H1 (cell line): ENCODE measurements around the gene GALNT18. TPM values are rescaled to one million over a fixed set of nuclear protein-coding genes. Genes with fewer than 3 reads are reported as not detected.

ENCODE experiments used
- CTCF ChIA-PET: fragments of 300-600 bp; sonication (Branson Sonifier 250); formaldehyde crosslinking; loops from one replicate; lab custom pipeline; 2021; ENCODE audit not compliant: partially characterized antibody; lab: Charles Lee
- POLR2A ChIA-PET: fragments of 300-600 bp; sonication (Branson Sonifier 250); formaldehyde crosslinking; loops from one replicate; lab custom pipeline; 2021; ENCODE audit warnings: inconsistent platforms; ENCODE audit not compliant: partially characterized antibody; lab: Charles Lee
- DNase-seq, 2 experiments: peaks; one replicate each; pipeline versions ENCODE4 v3.0.0 to v3.0.0-alpha.2; 2010 to 2022; ENCODE audit warnings: low spot score in 2 of 2, low read depth in 1 of 2, mixed read lengths in 1 of 2
- FAIRE-seq: peaks from 2 replicates; lab custom pipeline; 2011; peaks lifted over from hg19 to GRCh38; lab: Jason Lieb, UNC
- H2AFZ ChIP-seq: 2 replicates; pipeline ENCODE4 v1.8.1; 2012; ENCODE audit warnings: low read length, inconsistent platforms
- H2AK5ac ChIP-seq: 2 replicates; pipeline ENCODE4 v1.6.1; 2013; ENCODE audit warnings: low read depth, low read length
- H2BK120ac ChIP-seq: replicated peaks from 2 replicates; pipeline ENCODE3; 2013; ENCODE audit warnings: low read depth, low read length, inconsistent platforms
- H2BK12ac ChIP-seq: 2 replicates; pipeline ENCODE4 v1.6.1; 2013; ENCODE audit warnings: low read depth, low read length
- H2BK15ac ChIP-seq: 2 replicates; pipeline ENCODE4 v1.6.1; 2013; ENCODE audit warnings: low read length
- H2BK20ac ChIP-seq: 2 replicates; pipeline ENCODE4 v1.6.1; 2013; ENCODE audit warnings: low read length
- H2BK5ac ChIP-seq: 2 replicates; pipeline ENCODE4 v1.6.1; 2013; ENCODE audit warnings: low read depth, low read length
- H3K14ac ChIP-seq: 2 replicates; pipeline ENCODE4 v1.6.1; 2013; ENCODE audit warnings: inconsistent platforms; ENCODE audit not compliant: insufficient read length
- H3K18ac ChIP-seq: 2 replicates; pipeline ENCODE4 v1.6.1; 2013; ENCODE audit warnings: low read length; ENCODE audit errors: extremely low read depth
- H3K23ac ChIP-seq: 2 replicates; pipeline ENCODE4 v1.6.1; 2013; ENCODE audit warnings: inconsistent platforms; ENCODE audit not compliant: insufficient read length
- H3K23me2 ChIP-seq: 2 replicates; pipeline ENCODE4 v1.6.1; 2013; ENCODE audit warnings: low read depth, low read length
- H3K27ac ChIP-seq: 2 replicates; pipeline ENCODE4 v1.6.1; 2011; ENCODE audit warnings: low read depth, low read length, inconsistent platforms
- H3K27me3 ChIP-seq, 4 experiments: replicated peaks in 1 of 4; 1 replicate in 1 of 4; 2 replicates in 3 of 4; pipeline versions ENCODE4 v1.6.1 to v1.8.1; 2011 to 2013; ENCODE audit warnings: low read length in 3 of 4, mild to moderate bottlenecking in 3 of 4, inconsistent platforms in 2 of 4, mixed read lengths in 2 of 4, moderate library complexity in 1 of 4; ENCODE audit not compliant: control insufficient read depth in 3 of 4, insufficient read depth in 3 of 4; ENCODE audit errors: extremely low read depth in 1 of 4
- H3K36me3 ChIP-seq, 4 experiments: 2 replicates each; pipeline versions ENCODE4 v1.6.1 to v1.8.1; 2011 to 2013; ENCODE audit warnings: mild to moderate bottlenecking in 4 of 4, low read length in 3 of 4, moderate library complexity in 2 of 4, control low read depth in 1 of 4, inconsistent platforms in 1 of 4; ENCODE audit not compliant: insufficient read depth in 4 of 4, control insufficient read depth in 2 of 4
- H3K4ac ChIP-seq: replicated peaks from 2 replicates; pipeline ENCODE3; 2013; ENCODE audit warnings: low read length, low read depth, mixed read lengths, inconsistent platforms; ENCODE audit not compliant: insufficient read length
- H3K4me1 ChIP-seq, 4 experiments: replicated peaks in 1 of 4; 1 replicate in 1 of 4; 2 replicates in 3 of 4; pipeline versions ENCODE4 v1.6.1 to v1.8.1; 2011 to 2013; ENCODE audit warnings: low read length in 3 of 4, inconsistent platforms in 2 of 4, mixed read lengths in 1 of 4; ENCODE audit not compliant: insufficient read depth in 4 of 4, control insufficient read depth in 3 of 4
- H3K4me2 ChIP-seq, 2 experiments: 2 replicates each; pipeline versions ENCODE4 v1.6.1 to v1.8.1; 2011 to 2013; ENCODE audit warnings: low read depth in 2 of 2, low read length in 2 of 2, control low read depth in 1 of 2, inconsistent platforms in 1 of 2, mild to moderate bottlenecking in 1 of 2; ENCODE audit not compliant: insufficient read depth in 1 of 2
- H3K4me3 ChIP-seq, 4 experiments: fragments of 200-600, 300-600 bp in 1 of 4; sonication (generic), shearing (Covaris generic), sonication (Bioruptor Twin) in 1 of 4; 2 replicates each; pipeline versions ENCODE4 v1.5.1 to v1.8.1; 2011 to 2016; ENCODE audit warnings: low read length in 4 of 4, low read depth in 3 of 4, control low read depth in 2 of 4, inconsistent platforms in 2 of 4, mild to moderate bottlenecking in 2 of 4, mixed read lengths in 1 of 4, moderate library complexity in 1 of 4; ENCODE audit not compliant: insufficient read depth in 2 of 4; ENCODE audit errors: extremely low read depth in 1 of 4
- H3K56ac ChIP-seq: replicated peaks from 2 replicates; pipeline ENCODE3; 2013; ENCODE audit warnings: low read depth, mild to moderate bottlenecking, mixed read lengths, low read length, inconsistent platforms; ENCODE audit not compliant: insufficient read length
- H3K79me1 ChIP-seq: 2 replicates; pipeline ENCODE4 v1.6.1; 2013; ENCODE audit warnings: low read depth, low read length, control low read depth
- H3K79me2 ChIP-seq, 2 experiments: 2 replicates each; pipeline versions ENCODE4 v1.6.1 to v1.8.1; 2012 to 2013; ENCODE audit warnings: low read length in 2 of 2, mild to moderate bottlenecking in 2 of 2, inconsistent platforms in 1 of 2; ENCODE audit not compliant: insufficient read depth in 2 of 2, control insufficient read depth in 1 of 2
- H3K9ac ChIP-seq, 4 experiments: replicated peaks in 1 of 4; 1 replicate in 1 of 4; 2 replicates in 3 of 4; pipeline versions ENCODE4 v1.6.1 to v1.8.1; 2011 to 2013; ENCODE audit warnings: low read depth in 3 of 4, low read length in 3 of 4, control low read depth in 2 of 4, mild to moderate bottlenecking in 2 of 4, moderate library complexity in 2 of 4, inconsistent platforms in 1 of 4; ENCODE audit errors: extremely low read depth in 1 of 4
- H3K9me3 ChIP-seq, 2 experiments: 2 replicates each; pipeline versions ENCODE4 v1.6.1 to v1.8.1; 2012 to 2013; ENCODE audit warnings: mild to moderate bottlenecking in 2 of 2, moderate library complexity in 2 of 2, control low read depth in 1 of 2, inconsistent platforms in 1 of 2, low read depth in 1 of 2, low read length in 1 of 2, mixed read lengths in 1 of 2; ENCODE audit not compliant: insufficient read depth in 2 of 2
- H4K20me1 ChIP-seq, 2 experiments: replicated peaks in 1 of 2; 2 replicates each; pipeline versions ENCODE3 to v1.8.1; 2011 to 2013; ENCODE audit warnings: inconsistent platforms in 2 of 2, low read length in 2 of 2, mild to moderate bottlenecking in 1 of 2; ENCODE audit not compliant: insufficient read depth in 2 of 2, control insufficient read depth in 1 of 2
- H4K5ac ChIP-seq: 2 replicates; pipeline ENCODE4 v1.6.1; 2013; ENCODE audit warnings: low read length, low read depth, mixed read lengths, inconsistent platforms; ENCODE audit not compliant: insufficient read length
- H4K8ac ChIP-seq: 2 replicates; pipeline ENCODE4 v1.8.0; 2013; ENCODE audit warnings: mild to moderate bottlenecking, moderate library complexity, low read length, inconsistent platforms; ENCODE audit not compliant: insufficient read depth; ENCODE audit errors: extremely low read depth
- H4K91ac ChIP-seq: replicated peaks from 2 replicates; pipeline ENCODE3; 2013; ENCODE audit warnings: low read length, mixed read lengths, inconsistent platforms; ENCODE audit not compliant: insufficient read length
- ASH2L ChIP-seq: fragments of 200-600, 300-600 bp; sonication (generic); IDR thresholded peaks from one replicate; pipeline ENCODE4 v1.7.1; 2017; ENCODE audit warnings: low read length
- FOSL1 ChIP-seq: IDR thresholded peaks from 2 replicates; pipeline ENCODE4 v1.6.1; 2011; ENCODE audit warnings: mild to moderate bottlenecking, low read depth, low read length, moderate library complexity; ENCODE audit not compliant: insufficient read depth
- KDM4A ChIP-seq: IDR thresholded peaks from one replicate; pipeline ENCODE4 v1.7.1; 2012; ENCODE audit warnings: low read depth, mild to moderate bottlenecking, moderate library complexity, low read length, inconsistent platforms; ENCODE audit not compliant: severe bottlenecking
- WGBS, 2 experiments: shearing (Covaris generic) in 1 of 2; methylation state at CpG; one replicate each; pipeline versions ENCODE4 v1.1.6 to v1.1.7; 2013 to 2015; ENCODE audit warnings: low lambda C conversion rate in 2 of 2, mixed read lengths in 2 of 2, inconsistent platforms in 1 of 2, low coverage in 1 of 2, missing lambda C conversion rate in 1 of 2; ENCODE audit not compliant: insufficient replicate concordance in 2 of 2, insufficient coverage in 1 of 2, insufficient read length in 1 of 2; ENCODE audit errors: extremely low coverage in 1 of 2, missing lambda C conversion rate in 1 of 2; 5-methylcytosine and 5-hydroxymethylcytosine counted together
- polyA plus RNA-seq, 7 experiments: library from polyadenylated mRNA; depleted of rRNA in 3 of 7; stranded (reverse) in 5 of 7; unstranded in 2 of 7; fragments of >200 nt in 5 of 7; fragments of 200-250 nt in 2 of 7; gene quantifications; 1 replicate in 5 of 7; 2 replicates in 1 of 7; 4 replicates in 1 of 7; pipeline versions ENCODE4 v1.2.1 to v1.2.3, GENCODE V29; 2011 to 2013; ENCODE audit warnings: missing spikeins in 2 of 7, mixed read lengths in 2 of 7
- total RNA-seq: library from RNA; stranded (reverse); fragmentation: NEBNext Ultra II Directional; extraction: Animal tissue kit (Norgen Biotek cat#: 25700); gene quantifications from 2 replicates; pipeline ENCODE4 v1.2.1, GENCODE V29; 2021

Gene GALNT18
- total and polyA plus RNA-seq, 2 of the 8 experiments (the other 6 are each of a cell fraction or from before 2014, with no cell fraction given): 6.0 to 9.4 TPM

GRCh38 chr11:11464555-11464954, 157.2 kb downstream of the GALNT18 start:
- H3K9me3 ChIP-seq: no peaks in the 10 kb centered on the region
- no peak overlapping the region for H3K18ac ChIP-seq
- H3K4me2 ChIP-seq: no peak overlapping the region
- H3K27ac ChIP-seq: no peak overlapping the region
- CTCF ChIA-PET: interaction anchor here (1.2 to 2.0 kb wide), 2 partner anchors 11 to 15 kb away, joined by 3 to 6 read pairs; no protein-coding TSS in a partner anchor
- H3K27me3 ChIP-seq: no peaks in the 10 kb centered on the region
- H4K8ac ChIP-seq: no peak overlapping the region
- no peak overlapping the region for H2AFZ ChIP-seq
- H3K79me1 ChIP-seq: no peaks in the 10 kb centered on the region
- H2BK15ac ChIP-seq: no peak overlapping the region
- no peaks in the 10 kb centered on the region for H4K20me1 ChIP-seq
- H4K5ac ChIP-seq: no peak overlapping the region
- H3K79me2 ChIP-seq: no peaks in the 10 kb centered on the region
- H2BK120ac ChIP-seq: no peak overlapping the region
- POLR2A ChIA-PET: no interaction called here
- no peak overlapping the region for H2AK5ac ChIP-seq
- no peak overlapping the region for H2BK5ac ChIP-seq
- H2BK20ac ChIP-seq: no peak overlapping the region
- peaks cover 0 to 2% (median 0%) of the 10 kb centered on the region in 4 experiments; a peak in 1 of 7 replicates for H3K4me1 ChIP-seq
- H3K23me2 ChIP-seq: no peaks in the 10 kb centered on the region
- no peak for DNase-seq
- 88% methylated on average over 2 of the region's 2 CpGs; no CpG with 5 or more reads in 1 of the 2 experiments for WGBS, 2 experiments
- no peak for FAIRE-seq
- H3K4me3 ChIP-seq: no peak overlapping the region
- TF ChIP-seq KDM4A: no peak
- TF ChIP-seq ASH2L: no peak
- TF ChIP-seq FOSL1: no peak
- H3K9ac ChIP-seq: no peak overlapping the region
- no peak overlapping the region for H2BK12ac ChIP-seq
- no peak overlapping the region for H3K14ac ChIP-seq
- H3K4ac ChIP-seq: no peak overlapping the region
- H3K23ac ChIP-seq: no peak overlapping the region
- H3K56ac ChIP-seq: no peak overlapping the region
- no peaks in the 10 kb centered on the region for H3K36me3 ChIP-seq
- H4K91ac ChIP-seq: no peak overlapping the region
